Right renal cortex interstitium (tissue), 3 donors: ENCODE data around the gene NUP133. TPM values are rescaled to one million over a fixed set of nuclear protein-coding genes. Genes with fewer than 3 reads are reported as not detected.
"Not testable (repeated sequence)": the region's sequence is repeated elsewhere in the genome, so short reads cannot be mapped to it uniquely, and the experiment has no call there.

Source experiments
- DNase-seq, 3 donors: peaks; one replicate each; pipeline ENCODE4 v3.0.0-alpha.2; 2013; ENCODE audit warnings: low read depth in 3 of 3, low spot score in 2 of 3
- polyA plus RNA-seq, 3 donors: library from polyadenylated mRNA; unstranded; fragments of 120-200 nt; gene quantifications; one replicate each; pipeline ENCODE4 v1.2.1, GENCODE V29; 2013; ENCODE audit not compliant: insufficient read length in 3 of 3

NUP133 gene
- polyA plus RNA-seq, result 10 to 100 TPM; 46.9 to 49.3 (median 47.3) TPM

GRCh38 chr1:229507951-229508822 lies at the start of gene NUP133:
Gene NUP133 (minus strand): TSS chr1:229508341. CDS start chr1:229508249, 92 bp downstream.
- DNase-seq, result peak; percentile 97

DNA sequence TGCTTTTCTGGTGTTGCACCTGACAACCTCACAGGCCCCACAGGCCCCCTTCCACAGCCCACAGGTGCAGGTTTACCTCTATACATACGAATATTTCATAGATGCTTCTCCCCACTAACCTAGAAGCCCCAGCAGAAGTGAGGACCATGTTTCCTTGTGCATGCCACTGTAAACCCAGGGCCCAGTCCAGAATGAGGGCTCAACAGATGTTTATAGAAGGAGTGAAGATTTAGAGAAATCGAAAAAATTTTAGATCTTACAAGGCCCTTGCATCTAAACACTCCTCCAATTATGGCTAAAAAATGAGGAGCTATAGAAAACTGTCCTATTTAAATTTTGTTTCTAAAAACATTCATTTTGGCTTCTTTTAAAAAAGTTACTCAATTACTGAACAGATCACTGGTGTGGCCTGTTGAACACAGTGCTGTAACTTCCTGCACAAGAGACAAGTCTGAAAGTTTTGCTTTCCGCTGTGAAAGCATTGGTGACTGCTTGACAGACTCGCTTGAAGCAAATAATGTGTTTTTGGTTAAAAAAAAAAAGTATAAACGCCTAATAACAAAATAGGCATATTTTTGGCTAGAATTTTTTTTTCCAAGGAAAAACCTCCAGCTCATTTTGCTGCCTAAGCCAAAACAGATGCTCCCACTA lies 49.2 kb upstream of the NUP133 start:
- DNase-seq, result no peak

GRCh38 chr1:229554886-229555621 lies 46.9 kb upstream of the NUP133 start:
- no peak for DNase-seq

DNA sequence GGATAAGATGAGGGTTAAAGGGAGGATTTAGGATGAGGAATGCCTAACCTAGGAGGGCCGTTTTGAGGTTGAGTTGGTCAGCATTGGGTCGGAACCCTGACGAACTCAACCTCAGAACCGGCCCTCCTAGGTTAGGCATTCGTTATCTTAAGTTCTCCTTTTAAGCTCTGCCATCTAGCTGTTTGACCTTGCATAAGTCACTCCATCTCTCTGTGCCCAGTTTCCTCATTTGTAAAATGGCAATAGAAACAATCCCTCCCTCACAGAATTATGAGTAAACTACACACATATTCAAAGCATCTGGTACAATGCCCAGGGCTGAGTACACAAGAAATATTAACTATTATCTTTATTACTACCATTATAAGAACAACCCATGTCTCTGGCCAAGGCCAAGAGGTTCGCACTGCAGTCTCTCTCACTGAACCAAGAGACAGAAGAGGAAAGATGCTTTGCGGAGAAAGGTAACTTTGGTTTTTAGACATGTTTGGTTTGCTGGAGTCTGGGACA lies 45.5 kb upstream of the NUP133 start:
- no peak for DNase-seq

DNA sequence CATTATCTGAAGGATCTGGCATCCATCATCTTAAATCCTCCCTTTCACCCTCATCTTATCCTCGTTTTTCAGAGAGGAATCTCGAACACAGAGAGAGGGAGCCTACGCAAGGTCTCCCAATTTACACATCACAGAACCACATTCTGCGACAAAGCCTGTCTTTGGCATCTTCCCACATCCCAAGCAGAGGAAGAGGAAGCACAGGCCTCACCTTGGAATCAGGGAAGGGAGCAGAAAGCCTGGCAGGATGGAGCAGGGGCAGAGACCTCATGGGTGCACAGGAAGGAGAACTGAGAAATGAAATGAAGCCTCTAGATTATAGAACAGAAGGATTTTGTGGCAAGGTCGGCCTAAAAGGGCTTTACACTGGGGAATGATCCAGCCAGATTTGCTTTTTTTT lies 44.6 kb upstream of the NUP133 start:
- no peak for DNase-seq

DNA sequence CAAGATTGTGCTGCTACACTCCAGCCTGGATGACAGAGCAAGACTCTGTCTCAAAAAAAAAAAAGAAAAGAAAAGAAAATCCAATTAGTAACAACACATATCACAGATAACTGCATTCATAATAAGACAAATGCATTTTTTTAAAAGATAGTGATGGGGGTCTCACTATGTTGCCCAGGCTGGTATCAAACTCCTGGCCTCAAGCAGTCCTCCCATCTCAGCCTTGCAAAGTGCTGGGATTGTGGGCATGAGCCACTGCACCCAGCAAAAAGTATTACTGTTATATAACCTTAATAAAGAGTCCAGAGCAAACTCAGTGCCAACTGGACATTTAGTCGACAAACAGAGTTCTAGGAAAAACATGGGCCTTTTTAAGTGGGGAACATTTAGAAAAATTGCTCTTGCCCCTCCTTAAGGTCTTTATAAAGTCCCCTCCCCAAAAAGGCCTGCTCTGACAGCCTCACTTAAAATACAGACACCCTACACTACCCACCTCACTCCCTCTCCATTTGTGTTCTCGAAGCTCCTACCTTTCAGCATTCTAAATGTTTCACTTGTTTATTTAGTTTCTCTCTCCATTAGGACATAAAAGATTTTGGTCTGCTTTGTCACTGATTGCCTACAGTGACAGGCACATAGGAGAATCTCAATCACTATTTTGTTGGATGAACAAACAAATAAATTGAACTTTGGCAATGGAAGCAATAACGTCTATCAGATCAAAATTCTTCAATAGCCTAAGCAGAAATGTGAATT lies 42.8 kb upstream of the NUP133 start:
- DNase-seq, result no peak

GRCh38 chr1:229547542-229547941 lies 39.4 kb upstream of the NUP133 start:
- no peak for DNase-seq

- DNase-seq, result no peak
Measured at GRCh38 chr1:229544587-229544986, 36.4 kb upstream of the NUP133 start.

DNA sequence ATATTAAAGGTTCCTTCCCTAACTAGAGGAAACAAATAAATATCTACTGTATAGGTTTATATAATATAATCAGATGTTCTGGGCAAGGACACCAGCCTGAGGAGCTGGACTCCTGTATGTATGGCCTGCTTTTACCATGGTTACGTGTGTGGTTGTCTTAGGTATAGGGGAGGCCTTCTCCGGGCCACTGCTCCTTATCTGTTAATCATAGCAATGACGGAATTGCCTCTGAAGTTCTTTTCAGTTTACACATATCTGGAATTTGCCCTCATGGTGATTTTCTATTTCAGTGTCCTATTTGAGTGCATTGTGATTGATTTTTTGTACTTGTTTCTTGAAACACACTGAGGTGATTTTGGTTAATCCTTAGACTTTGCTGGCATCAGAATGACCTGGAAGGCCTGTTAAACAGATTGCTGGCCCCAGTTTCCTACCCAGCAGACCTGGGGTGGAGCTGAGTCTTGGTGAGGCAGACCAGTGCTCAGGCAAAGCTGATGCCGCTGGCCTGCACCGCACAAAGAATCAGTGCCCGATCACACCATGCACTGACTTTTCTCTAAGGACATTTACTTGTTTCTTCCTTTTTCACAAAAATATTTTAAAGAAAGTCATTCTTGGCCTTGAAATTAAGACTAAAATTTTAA lies 31.8 kb upstream of the NUP133 start:
- DNase-seq, result no peak

DNA sequence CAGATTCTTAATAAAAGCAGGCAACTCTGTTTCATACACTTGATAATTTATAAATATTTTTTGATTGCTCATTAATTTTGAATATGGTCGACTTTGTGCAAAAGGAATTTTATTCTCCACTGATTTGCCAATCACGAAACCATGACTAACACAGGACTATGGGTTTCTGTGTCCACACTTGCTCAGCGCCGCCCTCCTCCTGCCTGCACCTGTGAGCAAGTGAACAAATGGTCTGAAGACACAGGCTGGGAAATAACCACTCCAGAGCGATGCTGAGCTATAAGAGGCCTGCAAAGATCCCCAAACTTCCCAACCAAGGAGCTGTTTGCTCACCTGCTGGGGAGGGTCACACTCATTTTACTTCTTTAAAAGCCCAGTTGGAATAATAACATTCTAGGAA lies 30.8 kb upstream of the NUP133 start:
- DNase-seq, result no peak

DNA sequence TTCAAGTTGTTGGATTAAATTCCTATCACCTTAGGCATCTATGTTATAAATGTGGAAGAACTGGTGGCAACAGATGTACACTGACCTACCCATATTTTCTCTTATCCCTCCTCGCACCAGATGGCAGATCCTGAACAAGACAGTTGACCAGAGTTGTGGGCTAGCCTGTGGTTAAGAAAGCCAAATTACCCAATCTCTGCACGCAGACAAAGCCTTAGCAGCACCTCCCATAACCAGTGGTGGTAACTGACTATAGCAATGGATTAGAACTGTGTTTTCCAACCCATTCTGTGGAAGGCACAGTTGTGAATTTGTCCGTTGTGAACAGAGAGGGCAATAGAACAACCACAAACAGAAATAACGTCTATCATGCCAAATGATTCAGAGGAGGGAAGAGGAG lies 29.8 kb upstream of the NUP133 start:
- no peak for DNase-seq

GRCh38 chr1:229536982-229537381 lies 28.8 kb upstream of the NUP133 start:
- DNase-seq, result no peak

DNA sequence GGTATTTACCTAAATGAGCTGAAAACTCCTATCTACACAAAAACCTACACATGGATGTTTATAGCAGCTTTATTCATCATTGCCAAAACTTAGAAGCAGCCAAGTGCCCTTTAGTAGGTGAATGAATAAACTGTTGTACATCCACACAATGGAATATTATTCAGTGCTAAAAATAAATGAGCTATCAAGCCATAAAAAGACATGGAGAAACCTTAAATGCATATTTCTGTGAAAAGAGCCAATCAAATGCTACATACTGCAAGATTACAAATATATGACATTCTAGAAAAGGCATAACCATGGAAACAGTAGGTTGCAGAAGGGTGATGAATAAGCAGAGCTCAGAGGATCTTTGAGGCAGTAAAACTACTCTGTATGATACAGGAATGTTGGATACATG lies 27.1 kb upstream of the NUP133 start:
- DNase-seq, result no peak

GRCh38 chr1:229531326-229531725 lies 23.2 kb upstream of the NUP133 start:
- DNase-seq, result no peak

DNA sequence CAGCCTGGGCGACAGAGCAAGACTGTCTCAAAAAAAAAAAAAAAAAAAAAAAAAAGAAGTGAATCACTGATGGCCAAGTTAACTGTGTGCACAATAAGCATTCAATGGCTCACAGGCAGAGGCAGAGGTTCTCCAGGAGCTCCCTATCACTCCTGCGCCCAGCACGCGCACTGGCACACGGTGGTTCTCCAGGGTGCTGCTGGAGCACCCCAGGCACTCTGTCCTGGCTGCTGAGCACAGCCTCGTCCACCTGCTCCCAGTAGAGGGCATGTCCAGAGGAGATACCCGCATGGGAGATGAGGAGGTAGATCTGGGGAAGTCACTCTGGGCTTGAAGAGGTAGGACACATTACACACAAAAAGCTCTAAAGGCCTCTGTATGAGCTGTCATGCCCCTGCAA lies 21.5 kb upstream of the NUP133 start:
- DNase-seq, result no peak

DNA sequence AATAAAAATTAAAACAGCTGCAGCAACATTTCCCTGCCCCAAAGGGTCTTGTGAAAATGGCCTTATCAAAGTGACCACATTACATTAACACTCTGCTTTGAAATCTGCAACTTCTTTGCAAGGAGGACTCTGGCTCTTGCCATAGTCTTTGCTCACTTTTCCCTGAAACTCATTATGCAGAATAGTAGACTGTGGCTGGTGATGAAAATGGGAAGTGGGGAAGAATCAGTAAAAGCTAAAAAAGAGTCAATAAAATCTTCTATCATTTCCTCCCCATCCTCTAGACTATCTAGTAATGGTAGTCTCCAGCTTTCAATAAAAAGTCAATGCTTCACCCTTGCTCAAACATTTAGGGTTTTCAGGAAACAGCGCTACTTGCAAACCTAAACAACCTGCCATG lies 18.6 kb upstream of the NUP133 start:
- no peak for DNase-seq

DNA sequence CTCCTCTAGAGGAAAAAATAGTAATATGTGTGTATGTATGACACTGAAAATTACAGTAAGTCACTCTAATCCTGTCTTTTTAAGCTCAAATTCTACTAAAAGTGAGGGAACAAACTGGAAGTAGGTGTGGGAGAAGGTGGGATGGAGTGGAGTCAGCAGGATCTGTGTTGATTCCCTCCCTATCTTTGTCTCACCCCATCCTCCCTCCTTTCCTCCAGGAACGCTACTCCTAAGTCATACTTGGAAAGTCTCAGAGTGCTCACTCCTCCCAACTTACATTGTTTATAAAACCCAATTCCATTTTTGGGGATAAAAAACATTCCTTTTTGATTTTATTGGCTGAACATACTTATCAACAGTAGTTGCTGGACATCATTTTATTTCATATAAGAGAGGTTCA lies 14.9 kb upstream of the NUP133 start:
- DNase-seq, result no peak

DNA sequence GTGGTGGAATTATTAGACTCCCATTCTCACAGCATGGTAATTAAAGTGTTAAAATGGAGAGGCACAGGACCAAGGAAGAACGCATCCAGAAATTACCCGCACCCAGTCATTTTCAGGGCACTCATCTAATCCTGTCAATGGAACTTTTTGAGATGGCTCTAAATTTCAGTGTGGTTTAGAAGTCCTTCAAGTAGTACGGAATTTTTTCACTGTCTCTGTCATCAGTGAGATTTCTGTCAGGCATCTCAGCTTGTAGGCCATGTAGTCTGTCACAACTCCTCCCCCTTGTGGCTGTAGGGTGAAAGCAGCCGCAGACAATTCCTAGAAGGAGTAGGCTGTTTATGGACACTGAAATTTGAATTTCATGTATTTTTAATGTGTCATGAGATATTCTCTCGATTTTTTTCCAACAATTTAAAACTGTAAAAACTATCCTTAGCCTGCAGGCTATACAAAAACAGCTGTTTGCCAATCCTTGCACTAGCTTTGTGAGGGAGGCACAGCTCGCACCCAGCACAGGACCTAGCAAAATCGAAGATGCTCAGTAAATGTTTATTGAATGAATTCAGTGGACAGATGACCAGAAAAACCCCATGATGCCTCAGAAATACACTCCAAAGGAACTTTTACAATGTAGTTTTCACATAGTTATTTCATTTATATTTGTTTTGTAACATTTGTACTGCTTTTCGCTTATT lies 6.6 kb upstream of the NUP133 start:
- DNase-seq, result peak in 2 of 3 donors; percentile 18 to 19

- DNase-seq, result not testable (repeated sequence)
Measured at GRCh38 chr1:229511625-229512024, 3.5 kb upstream of the NUP133 start.
